NK-92 (cell line): ENCODE measurements around the gene PAQR4.

Source experiments
- DNase-seq: peaks from one replicate; lab custom pipeline; 2025; ENCODE audit not compliant: unreplicated experiment; lab: John Stamatoyannopoulos, UW

The PAQR4 gene

DNA sequence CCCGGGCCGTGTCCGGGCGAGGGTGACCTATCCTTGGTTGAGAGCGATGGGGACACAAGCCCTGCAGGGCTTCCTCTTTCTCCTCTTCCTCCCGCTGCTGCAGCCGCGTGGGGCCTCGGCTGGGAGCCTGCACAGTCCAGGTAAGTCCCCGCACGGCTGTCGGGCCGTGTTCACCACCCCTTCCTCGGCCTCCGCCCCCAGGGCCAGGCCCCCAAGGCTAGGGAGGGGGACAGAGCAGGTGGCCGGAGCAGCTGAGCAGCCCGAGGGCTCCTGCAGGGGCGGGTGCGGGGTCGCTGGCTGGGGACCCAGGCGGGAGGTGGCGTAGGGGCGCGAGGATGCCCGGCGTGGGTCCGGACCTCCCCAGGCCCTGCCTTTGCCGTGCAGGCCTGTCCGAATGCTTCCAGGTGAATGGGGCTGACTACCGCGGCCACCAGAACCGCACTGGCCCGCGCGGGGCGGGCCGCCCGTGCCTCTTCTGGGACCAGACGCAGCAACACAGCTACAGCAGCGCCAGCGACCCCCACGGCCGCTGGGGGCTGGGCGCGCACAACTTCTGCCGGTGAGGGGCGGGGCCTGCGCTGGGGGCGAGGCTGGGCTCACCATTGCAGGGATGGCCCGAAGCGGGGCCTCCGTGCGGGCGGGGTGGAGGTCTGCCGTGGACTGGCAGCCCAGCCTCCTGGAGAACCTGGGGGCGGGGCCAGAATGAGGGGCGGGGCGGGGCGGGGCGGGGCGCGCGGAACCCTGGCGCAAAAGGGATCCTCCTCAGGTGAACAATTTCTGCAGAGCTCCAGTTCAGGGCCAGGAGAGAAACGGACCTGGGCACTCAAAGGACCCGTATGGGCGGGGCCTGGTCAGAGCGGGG, 4.4 kb upstream of the PAQR4 start:
- DNase-seq: no peak

DNA sequence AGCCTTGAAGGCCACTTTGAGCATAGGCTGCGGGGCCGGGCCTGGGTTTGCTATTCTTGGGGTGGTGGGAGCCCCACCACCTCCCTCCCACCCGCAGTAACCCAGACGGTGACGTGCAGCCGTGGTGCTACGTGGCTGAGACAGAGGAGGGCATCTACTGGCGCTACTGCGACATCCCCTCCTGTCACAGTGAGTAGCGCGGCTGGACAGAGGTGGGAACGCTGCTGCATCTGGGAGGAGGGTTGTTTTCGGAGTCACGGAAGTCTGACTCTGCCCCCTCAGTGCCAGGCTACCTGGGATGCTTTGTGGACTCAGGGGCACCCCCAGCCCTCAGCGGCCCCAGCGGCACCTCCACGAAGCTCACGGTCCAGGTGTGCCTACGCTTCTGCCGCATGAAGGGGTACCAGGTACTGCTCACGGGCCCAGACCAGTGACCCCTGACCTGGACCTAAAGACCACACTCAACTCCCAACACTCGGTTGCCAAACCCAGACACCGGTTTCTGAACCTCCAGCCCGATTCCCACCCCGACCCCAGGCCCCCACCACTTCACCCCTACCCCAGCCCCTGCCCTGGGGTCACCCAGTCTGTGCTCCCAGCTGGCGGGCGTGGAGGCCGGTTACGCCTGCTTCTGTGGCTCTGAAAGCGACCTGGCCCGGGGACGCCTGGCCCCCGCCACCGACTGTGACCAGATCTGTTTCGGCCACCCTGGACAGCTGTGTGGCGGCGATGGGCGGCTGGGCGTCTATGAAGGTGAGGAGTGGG, 2.9 kb upstream of the PAQR4 start:
- no peak for DNase-seq

GRCh38 chr16:2966808-2967191, 2.3 kb upstream of the PAQR4 start:
- no peak for DNase-seq

DNA sequence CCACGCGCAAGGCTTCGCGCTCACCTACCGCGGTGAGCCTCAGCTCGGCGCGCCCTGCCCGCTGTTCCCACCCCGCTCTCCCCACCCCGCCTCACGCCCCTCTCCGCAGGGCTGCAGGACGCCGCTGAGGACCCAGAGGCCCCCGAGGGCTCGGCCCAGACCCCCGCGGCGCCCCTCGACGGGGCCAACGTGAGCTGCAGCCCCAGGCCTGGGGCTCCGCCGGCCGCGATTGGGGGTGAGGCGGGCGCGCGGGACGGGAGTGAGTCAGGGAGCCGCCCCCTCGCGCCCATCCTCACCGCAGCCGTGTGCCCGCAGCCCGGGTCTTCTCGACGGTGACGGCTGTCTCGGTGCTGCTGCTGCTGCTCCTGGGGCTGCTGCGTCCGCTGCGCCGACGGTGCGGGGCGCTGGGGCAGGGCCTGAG, 1.9 kb upstream of the PAQR4 start:
- no peak for DNase-seq

DNA sequence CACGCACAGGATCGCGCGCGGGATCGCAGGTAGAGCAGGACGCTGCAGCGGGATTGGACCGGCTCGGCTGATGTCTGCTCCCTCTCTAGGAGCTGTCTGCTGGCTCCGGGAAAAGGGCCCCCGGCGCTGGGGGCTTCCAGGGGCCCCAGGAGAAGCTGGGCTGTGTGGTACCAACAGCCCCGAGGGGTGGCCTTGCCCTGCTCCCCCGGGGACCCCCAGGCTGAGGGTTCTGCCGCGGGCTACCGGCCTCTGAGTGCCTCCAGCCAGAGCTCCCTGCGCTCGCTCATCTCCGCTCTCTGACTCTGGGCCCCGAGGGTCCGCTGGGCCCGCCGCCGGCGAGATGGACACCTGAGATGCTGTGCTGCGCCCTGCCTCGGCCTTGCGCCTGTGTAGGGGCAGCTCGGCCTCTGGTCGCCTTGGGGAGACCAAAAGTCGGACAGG, 1.4 kb upstream of the PAQR4 start:
- no peak for DNase-seq

GRCh38 chr16:2968368-2968737, 795 bp upstream of the PAQR4 start:
- DNase-seq: no peak

DNA sequence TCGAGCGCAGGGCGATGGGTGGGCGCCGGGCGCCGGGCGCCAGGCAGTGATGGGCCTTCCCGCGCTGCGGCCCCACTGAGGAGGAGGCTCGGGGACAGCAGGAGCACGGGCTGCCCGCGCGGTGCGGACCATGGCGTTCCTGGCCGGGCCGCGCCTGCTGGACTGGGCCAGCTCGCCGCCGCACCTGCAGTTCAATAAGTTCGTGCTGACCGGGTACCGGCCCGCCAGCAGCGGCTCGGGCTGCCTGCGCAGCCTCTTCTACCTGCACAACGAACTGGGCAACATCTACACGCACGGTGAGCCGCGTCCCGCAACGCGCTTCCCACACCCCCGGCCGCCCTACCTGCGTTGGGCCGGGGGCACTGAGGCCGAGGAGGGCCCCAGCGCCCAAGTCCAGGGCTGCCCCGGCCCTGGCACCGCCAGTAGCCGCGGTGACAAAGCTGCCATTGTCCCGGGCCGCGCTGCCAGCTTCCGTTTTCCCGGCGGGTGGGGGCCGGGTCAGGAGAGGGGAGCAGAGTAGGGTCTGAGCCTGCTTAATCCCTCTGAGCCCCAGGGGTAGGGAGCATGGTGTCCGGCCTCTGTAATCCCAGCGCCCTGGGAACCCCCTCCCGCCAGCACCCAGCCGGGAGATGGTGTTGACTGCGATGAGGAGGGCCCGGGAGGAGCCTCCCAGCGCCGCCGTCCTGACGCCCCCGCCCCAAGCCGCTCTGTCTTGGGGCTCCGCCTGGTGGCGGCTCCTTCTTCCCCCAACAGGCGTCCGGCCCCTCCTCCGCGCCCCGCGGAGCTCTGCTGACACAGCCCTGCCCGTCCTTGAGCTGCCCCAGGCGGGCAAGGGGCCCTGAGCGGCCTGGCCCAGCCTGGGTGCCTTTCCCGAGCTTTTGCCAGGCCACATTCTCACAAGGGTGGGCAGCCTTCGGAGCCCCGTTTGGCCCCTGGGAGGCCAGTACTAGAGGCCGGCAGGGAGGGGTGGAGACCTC, 685 bp downstream of the PAQR4 start:
- DNase-seq: no peak

DNA sequence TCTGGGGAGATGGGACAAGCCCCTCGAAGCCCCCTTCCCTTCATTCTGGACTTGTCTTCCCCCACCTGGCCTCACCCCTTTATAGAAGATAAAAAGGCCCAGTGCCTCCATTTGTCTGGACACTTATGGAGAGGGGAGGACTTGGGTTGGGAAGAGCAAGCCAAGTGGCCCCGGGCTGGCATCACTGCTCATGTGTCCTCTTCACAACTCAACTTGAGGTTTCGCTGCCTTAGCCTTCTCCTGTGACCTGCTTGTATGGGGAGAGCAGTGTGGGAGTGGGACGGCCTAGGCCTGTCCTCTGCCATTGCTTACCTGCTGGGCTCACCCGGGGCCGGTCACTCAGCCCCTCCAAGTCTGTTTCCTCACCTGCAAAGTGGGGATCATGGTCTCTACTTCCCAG, 1.4 kb downstream of the PAQR4 start:
- DNase-seq: no peak

DNA sequence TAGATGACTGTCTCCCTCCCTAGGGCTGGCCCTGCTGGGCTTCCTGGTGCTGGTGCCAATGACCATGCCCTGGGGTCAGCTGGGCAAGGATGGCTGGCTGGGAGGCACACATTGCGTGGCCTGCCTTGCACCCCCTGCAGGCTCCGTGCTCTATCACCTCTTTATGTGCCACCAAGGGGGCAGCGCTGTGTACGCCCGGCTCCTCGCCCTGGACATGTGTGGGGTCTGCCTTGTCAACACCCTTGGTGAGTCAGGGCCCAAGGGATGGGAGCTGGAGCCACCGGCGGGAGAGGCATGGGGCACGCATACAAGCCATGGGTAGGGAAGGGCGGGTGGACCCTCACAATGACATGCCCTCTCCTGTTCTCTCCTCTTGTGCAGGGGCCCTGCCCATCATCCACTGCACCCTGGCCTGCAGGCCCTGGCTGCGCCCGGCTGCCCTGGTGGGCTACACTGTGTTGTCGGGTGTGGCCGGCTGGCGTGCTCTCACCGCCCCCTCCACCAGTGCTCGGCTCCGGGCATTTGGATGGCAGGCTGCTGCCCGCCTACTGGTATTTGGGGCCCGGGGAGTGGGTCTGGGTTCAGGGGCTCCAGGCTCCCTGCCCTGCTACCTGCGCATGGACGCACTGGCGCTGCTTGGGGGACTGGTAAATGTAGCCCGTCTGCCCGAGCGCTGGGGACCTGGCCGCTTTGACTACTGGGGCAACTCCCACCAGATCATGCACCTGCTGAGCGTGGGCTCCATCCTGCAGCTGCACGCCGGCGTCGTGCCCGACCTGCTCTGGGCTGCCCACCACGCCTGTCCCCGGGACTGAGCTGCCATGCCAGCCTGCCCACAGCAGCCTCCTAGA, 2.2 kb downstream of the PAQR4 start:
- DNase-seq: no peak

DNA sequence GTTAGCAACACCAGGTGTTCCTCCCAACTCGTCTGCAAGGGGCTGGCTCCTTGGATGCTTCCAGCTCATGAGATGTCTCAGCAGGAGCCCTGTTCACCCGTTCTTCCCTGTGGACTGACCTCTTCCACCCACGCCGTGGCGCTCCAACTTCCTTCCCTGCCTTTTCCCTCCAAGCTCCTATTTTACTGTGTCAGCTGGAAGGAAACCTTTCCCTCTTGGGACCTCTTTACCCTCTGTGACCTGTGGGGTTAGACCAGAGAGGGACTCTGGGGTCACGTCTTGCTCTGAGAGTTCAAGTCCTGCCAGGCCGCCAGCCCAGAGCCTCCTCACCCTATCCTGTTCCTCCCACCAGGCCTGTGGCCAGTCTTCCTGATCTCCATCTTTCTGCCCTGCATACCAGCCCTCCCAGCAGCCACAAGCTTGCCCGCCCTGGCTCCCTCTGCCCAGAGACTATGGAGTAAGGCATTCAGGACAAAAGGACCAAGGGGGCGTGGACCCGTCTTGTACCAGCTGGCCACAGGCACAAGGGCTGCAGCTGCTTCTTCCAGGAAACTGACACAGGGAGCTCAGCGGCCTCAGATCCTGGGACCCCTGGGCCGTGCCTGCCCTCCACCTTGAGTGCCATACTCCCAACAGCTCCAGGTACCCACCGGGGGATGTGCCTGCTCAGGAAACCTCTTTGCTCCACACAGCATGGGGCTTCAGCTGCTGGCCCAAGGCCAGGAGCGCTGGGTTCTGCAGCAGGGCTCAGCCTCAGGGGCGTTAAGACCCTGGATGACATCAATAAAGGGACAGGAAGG, 3.0 kb downstream of the PAQR4 start:
- no peak for DNase-seq

DNA sequence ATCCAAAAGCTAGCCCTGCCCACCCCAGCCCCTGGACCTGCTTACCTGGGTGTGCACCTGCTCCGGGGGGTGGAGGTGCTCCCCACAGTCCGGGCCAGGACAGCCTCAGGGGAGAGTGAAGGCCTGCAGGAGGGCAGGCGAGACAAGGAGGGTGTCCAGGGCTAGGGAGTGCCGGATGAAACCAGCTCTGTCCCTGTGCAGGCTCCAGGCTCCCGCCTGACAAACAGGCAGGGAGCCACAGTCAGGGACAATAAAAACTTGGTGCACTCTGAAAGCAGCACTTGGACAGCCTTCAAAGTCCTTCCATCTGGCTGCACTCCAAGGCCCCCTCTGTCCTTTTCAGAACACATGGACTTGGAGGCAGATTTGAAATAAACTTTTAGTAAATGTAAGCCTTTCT, 3.9 kb downstream of the PAQR4 start:
- no peak for DNase-seq

DNA sequence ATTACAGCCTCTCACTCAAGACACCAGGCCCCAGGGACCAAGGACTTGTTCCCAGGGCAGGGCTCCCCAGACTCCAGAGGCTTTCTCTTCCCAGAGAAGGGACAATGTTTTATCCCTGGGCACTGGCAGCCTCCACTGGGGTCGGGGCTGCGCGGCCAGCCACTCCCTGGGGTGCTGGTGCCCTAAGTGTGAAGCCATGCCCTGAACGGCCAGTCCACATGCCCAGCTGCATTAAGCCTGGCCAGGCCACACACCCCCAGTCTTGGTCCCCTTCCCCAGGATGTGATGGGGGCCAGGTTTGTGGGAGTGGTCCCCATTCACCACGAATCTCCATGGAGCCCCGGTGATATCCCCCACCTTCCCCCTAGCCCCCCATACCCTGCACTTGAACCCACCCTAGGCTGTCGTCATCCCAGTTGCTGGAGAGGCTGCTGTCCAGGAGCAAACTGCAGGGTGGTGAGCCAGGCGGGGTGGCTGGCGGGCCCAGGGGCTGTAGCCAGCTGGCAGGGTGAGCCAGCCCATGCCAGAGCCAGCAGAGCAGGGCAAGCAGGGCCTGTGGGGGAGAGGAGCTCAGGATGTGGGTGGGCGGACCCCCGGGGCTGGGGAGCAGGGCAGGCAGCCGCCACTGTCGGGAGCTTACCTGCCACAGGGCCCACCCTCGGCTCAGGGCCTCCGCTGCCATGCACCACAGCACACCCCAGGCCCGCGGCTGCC, 4.6 kb downstream of the PAQR4 start:
- DNase-seq: no peak

- DNase-seq: no peak
Observed at GRCh38 chr16:2974319-2975056, 5.3 kb downstream of the PAQR4 start.

DNA sequence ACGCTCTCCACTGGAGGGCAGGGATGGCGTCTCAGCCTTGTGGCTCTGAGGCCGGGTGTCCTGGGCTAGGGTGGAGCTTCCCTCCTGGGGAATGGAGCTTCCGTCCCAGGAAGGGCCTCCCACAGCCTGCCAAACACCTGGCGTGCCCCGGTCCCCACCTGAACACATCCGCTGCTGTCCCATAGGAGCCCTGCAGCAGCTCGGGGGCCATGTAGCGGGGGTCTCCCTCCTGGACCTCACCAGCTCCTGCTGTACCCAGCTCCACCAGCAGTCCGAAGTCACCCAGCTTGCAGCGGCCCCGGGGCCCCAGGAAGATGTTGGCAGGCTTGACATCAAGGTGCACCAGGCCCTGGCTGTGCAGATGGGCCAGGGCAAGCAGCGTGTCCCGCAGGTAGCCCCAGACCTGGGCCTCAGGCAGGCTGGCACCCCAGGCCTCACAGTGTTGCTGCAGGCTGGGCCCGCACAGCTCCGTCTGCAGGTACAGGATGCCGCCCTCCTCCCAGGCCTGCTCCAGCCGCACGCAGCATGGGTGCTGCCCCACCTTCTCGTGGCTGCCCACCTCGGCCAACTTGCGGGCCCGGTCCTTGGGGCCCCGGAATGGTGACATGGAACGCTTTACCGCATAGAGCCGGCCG, 6.1 kb downstream of the PAQR4 start:
- DNase-seq: no peak

DNA sequence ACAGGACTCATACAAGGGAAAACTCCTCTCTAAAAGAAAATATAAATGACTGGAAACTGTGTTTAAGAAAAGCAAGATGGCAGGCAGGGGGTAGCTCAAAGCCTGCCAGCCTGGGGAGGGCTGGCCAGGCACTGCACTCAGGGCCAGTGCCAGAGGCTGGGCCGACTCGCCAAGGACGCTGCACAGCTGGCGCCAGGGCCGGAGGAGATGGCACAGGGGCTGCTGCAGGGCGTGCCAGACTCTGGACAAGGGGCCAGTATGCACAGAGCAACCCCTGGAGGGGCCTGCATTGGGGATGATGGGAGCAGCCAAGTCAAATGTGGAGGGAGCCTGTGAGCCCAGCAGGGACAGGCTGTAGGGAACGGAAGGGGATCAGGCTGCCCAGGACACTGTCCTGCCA, 7.1 kb downstream of the PAQR4 start:
- DNase-seq: no peak

DNA sequence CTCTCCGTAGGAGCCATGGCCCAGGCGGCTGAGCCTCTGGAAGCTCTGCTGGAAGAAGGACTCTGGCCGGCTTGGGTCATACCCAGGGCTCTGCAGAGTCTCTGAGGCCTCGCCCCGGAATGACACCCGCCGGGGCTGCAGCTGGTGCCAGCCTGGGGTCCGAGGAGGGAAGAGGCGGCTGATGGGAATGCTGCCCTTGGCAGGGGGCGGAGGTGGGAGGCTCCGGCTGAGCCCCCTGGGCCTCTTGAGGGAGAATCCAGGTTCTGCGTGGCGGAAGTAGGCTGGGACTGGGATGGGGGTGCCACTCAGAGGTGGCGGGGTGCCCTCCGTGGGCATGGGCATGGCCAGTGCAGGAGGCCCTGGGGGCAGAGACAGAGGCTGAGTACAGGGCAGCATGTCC, 7.5 kb downstream of the PAQR4 start:
- no peak for DNase-seq

DNA sequence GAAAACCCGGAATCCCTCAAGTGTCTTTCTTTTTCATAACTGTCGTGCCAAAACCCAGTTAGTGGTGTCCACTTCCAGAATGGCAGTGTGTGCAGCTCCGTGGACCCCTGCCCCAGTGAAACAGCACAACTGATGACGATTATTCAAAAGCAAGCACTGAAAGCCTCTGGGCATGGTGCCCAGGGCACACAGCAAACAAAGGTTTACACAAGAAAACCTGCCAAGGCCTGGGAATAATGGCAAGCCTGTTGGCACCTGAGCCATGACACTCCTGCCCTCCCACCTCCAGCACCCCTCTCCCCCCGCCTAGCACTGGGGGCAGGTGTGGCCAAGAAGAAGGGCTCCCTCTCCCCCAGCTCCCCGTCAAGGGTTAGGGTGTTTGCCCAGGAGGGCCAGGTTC, 8.3 kb downstream of the PAQR4 start:
- DNase-seq: no peak
